HG03565 (cell line): ENCODE results near the gene FSD2.
A peak's percentile ranks its signal among the peaks of the same experiment; 100 is the strongest.
"Not testable (repeated sequence)": the region's sequence is repeated elsewhere in the genome, so short reads cannot be mapped to it uniquely, and the experiment has no call there.

Experiments used
- ATAC-seq: cut with Tn5 transposase; IDR thresholded peaks from one replicate; pipeline ENCODE4 v1.9.1; 2021; ENCODE audit warnings: mild to moderate bottlenecking, moderate library complexity; ENCODE audit not compliant: unreplicated experiment

FSD2 gene

DNA sequence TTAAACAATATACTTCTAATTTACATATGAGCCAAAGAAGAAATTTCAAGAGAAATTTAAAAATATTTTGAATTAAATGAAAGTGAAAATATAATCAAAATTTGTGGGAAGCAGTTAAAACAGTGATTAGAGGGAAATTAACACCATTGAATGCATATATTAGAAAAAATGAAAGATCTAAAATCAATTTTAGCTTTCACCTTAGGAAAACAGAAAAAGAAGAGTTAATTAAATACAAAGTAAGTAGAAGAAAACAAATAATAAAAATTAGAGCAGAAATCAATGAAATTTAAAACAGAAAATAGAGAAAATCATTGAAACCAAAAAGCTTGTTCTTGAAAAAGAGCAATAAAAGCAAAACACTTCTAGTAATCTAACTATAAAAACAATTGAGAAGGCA is 57.6 kb downstream of the FSD2 start:
- ATAC-seq, result no peak

DNA sequence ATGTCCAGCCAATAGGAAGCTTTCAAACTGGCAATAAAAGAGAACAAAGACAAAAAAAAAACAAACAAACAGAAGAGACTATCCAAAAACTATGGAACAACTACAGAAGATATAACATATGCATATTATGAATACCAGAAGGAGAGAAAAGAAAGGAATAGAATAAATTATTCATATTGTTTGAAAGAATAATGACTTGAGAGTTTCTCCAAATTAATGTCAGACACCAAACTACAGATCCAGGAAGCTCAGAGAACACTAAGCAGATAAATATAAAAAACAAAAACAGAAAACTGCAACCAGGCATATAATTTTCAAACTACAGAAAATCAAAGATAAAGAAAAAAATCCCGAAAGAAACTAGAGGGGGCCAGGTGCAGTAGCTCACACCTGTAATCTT is 62.1 kb downstream of the FSD2 start:
- ATAC-seq, result no peak

DNA sequence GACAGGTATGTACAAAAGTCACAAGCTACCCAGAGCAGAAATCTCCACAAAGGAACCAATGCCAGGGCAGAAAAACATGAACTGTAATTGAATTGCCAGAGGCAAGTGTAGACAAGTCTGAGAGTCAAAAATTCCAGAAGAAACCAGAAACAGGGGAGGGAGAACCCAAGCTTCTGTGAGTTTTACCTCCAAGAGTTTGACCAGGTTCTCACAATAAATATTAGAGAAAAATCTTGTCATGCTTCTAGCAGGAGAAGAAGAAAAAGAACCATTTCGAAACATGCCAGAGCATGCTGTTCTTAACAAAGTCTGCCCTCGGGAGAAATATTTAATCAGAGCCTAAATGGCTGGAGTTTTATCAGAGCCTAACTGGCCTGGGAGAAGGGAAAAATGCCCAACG is 63.7 kb downstream of the FSD2 start:
- no peak for ATAC-seq

DNA sequence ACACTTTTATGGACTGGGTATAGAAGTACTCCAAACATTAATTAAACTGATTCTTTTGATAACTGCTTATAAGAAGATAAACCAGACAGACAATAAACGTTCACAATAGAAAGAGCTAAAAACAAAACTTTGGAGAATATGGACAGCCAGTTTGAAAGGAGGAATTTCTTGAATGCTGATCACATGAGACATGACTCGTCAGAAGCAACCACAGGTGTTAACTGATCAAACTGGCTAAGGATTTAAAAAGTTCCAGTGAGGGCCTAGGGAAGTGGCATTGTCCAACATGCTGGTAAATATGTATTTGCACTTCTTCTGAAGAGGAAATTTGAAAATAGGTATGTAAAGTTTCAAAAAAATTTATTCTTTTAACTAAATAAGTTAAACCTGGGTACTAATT is 66.8 kb downstream of the FSD2 start:
- no peak for ATAC-seq

DNA sequence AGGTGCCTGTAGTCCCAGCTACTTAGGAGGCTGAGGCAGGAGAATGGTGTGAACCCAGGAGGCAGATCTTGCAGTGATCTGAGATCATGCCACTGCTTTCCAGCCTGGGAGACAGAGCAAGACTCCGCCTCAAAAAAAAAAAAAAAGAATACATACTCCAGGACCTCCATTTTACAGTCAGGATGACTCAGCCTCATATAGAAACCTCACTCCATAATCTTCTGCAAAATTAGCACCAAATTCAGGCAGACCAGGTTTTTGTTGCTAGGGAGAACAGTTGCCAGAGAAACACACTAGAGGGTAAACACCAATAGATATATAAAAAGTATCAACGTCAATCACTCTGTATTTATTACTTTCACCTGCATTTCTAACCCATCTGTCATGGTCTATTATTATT is 67.9 kb downstream of the FSD2 start:
- ATAC-seq, result no peak

DNA sequence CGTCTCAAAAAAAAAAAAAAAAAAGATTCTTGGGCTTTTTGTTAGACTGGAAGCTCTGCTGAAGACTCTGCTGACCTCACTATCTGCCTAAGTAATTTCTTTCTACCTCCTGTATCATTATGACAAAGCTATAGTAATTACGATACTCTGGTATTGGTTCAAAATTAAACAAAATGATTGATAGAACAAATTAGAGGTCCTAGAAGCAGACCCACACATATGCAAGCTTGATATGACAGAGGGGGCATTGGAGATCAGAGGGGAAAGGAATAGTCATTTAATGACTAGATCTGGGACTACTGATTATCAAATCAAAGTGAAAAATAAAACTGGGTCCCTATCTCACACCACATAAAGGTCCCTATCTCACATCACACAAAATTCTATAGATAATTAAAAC is 74.3 kb downstream of the FSD2 start:
- ATAC-seq, result no peak

DNA sequence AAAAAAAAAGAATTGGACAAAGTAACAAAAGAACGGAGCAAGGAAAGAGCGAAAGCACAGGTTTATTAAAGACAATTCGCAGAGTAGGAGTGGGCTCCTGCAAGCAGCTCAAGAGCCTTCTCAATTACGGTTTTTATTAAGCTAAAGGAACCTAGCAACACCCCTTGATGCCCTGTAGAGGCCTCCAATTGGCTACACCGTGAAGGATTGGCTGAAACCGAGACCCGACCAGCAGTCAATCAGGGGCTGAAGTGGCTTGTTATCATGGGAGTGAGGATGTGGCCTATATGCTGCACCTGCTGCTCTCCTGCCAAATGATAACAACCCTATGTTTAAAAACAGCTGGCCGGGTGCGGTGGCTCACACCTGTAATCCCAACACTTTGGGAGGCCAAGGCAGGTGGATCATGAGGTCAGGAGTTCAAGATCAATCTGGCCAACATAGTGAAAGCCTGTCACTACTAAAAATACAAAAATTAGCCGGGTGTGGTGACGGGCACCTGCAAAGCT is 75.8 kb downstream of the FSD2 start:
- ATAC-seq, result no peak

DNA sequence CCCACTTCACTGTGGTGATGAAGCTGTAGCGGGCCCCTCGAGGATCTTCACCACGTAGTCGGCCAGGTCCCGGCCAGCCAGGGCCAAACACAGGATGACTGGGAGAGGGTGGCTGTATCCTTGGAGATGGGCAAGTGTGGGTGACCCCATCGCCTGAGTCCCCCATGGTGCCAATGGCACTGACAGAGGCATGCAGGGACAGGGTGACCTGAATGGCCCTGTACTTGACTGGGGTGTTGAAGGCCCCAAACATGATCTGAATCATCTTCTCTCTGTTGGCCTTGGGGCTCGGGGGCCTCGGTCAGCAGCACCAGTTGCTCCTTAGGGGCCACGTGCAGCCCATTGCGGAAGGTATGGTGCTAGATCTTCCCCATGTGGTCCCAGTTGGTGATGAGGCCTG is 79.1 kb downstream of the FSD2 start:
- ATAC-seq, result no peak

DNA sequence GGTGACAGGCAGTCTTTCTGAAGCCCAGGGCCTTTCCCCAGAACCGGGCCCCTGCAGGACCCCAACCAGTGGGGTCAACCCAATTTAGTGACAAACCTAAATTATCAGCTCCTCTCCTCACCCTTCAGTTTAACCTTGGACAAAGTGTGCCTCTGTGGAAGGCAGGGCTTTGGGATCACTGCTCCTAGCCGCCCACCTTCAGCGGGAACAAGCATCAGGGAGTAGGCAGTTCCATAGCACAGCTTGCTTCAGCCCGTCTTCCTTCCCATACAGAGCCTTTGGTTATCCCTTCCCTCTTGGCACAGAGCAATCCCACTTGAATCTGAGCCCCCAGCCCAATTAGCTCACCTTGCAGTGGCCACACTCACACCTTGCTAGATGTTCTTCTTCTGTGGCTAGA is 90.9 kb downstream of the FSD2 start:
- ATAC-seq, result no peak

DNA sequence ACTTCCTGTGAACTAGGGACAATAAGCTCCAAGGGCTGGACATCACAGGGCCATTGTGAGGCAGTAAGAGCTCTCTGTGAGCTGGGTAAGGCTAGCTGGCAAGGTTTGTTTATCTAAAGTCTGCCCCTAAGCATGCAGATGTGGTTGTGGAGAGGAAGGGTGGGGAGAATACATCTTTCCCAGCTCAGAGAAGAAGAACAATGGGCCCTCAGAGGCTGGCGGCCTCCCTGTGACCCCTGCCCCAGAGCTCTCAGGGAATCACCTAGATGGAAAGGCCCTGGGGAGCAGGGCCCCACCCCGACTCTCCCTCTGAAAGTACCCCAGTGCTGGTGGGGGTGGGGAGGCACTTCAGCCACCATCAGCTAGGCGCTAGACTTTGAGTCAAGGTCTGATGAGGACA is 91.9 kb downstream of the FSD2 start:
- ATAC-seq, result no peak

DNA sequence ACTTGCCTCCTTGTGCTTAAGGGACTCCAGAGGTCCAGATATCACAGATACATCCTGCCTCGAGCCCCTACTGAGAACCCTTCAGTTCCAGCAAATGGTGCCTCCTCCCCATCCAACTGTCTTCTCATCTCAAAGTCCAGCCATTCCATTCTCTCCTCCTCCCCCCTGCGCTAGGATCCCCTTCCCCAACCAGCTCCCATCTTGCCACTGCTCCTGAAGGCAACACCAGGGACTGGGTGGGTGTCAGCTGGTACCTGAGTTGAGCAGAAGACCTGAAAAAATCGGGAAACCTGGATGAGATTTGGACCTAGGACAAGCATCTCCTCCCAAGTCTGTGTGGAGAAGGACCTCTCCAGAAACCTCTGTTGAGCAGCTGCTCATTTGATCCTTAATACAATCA is 93.8 kb downstream of the FSD2 start:
- no peak for ATAC-seq

DNA sequence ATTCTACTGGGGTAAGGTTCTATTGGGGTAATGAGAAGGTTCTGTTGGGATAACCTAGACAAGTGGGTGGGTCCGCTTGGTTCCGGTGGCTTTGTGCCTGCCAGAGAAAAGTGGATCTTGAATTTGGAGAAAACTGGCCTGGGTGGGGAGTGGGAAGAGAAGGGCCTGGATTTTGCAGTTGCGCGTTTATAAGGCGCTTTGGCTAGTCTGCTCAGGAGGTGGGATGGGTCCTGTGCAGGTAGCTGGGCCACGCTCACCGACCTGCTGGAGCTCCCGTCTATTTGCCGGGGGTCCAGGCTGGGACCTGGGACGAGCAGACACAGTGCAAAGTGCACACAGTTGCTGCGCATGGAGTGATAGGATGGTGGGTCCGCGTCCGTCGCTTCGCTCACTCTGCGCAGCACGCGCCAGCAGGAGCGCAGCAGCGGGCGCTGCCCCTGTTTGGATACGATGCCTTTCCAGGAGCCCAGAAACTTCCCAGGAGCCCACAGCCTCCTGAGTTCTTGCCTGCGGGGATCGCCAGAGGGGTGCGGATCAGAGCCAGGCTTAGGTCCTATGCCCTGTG is 94.9 kb downstream of the FSD2 start:
- ATAC-seq, result no peak

DNA sequence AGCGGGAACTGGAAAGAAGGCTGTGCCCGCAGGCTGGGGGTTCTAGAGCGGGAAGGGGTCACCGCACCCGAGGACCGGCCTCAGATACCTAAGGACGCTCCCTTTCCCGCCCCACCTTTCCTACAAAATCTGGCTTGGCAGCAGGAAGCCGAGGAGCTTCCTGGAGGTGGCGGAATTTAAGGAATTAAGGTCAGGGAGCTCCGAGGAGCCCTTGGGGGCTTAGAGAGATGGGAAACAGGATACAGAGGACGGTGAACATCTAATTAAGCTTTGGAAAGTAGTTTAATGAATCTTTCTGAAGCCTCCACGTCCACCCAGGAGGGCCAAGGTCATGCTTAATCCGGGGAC is 95.7 kb downstream of the FSD2 start:
- ATAC-seq, result no peak

DNA sequence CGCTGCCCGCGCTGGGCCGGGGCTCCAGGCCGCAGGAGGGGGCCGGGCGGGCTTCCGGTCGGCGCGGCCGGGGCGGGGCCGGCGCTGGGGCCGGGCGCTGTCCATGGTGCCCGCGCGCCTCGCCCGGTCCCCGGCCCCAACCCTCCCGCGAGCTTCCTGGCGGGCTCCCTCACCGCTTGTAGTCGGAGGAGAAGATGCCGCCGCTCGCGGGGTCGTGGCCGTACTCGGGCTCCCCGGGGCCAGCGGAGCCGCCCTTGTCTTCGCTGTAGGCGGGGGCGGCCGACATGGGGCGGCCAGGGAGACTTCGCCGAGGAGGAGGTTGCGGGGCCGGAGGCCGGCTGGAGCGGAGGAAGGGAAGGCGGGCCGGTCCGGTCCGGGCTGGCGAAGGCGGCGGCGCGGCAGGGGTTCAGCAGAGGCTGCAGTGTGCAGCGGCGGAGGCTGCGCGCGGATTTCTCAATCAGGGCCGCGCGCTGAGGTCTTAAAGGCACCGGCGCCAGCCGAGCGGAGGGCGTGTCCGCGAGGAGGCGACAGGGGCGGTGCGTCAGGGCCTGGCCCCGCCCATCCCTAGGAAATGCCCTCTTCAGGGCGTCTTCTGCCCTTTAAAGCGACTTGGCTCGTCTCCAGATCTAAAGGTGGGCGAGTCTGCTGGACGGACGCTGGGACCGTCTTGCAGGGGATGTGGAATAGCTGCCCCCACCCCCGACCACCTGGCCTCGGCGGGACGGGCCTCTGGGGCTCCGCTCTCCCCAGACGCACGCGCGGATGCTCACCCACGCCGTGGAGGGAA is 96.3 kb downstream of the FSD2 start, which contains the start of gene AP3B2:
AP3B2 (minus strand) TSS at position 455 of the 787 bp plus-strand sequence; CDS start at position 286, 169 bp downstream.
- ATAC-seq, result peak; percentile 82

DNA sequence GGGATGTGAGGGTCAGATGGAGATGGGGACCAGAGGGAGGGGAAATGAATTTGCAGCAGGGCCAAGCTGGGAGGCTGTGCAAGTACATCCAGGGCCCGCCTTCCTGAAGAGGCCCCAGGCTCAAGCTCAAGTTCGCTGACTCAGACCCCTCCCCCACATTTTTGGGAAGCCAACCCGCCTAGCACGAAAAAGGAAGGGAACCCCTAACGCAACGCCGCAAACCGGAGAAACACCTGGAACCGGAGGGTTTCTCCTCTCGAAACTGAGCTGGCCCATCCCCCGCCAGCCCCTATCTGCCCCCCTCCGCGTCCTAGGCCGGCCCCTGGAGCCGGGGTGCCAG is 96.8 kb downstream of the FSD2 start:
- no peak for ATAC-seq

DNA sequence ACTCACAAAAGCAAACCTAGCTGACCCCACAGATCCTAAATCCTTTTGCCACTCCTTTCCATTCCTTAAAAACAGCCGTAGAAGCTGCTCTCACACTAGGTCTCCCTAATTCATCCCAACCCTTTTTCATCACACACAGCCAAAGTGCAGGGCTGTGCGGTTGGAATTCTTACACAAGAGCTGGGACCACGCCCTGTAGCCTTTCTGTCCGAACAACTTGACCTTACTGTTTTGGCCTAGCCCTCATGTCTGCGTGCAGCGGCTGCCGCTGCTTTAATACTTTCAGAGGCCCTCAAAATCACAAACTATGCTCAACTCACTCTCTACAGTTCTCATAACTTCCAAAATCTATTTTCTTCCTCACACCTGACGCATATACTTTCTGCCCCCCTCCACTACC is 100.0 kb downstream of the FSD2 start:
- not testable (repeated sequence) for ATAC-seq
